IPS-20b (cell line): Measurements from ENCODE around the gene NHERF2.

Experiments
- H3K27ac ChIP-seq: one replicate; pipeline ENCODE4 v1.5.1; 2013; ENCODE audit warnings: low read length
- H3K27me3 ChIP-seq: 2 replicates; pipeline ENCODE4 v1.6.1; 2013; ENCODE audit warnings: mild to moderate bottlenecking, low read length, inconsistent platforms; ENCODE audit not compliant: insufficient read depth
- H3K36me3 ChIP-seq: 2 replicates; pipeline ENCODE4 v1.6.1; 2013; ENCODE audit warnings: low read depth, mild to moderate bottlenecking, inconsistent platforms, low read length, moderate library complexity; ENCODE audit not compliant: insufficient read depth
- H3K4me1 ChIP-seq: 2 replicates; pipeline ENCODE4 v1.6.1; 2013; ENCODE audit warnings: mild to moderate bottlenecking, control low read depth, inconsistent platforms, low read length, moderate library complexity; ENCODE audit not compliant: insufficient read depth
- H3K4me3 ChIP-seq: 2 replicates; pipeline ENCODE4 v1.5.1; 2013; ENCODE audit warnings: mild to moderate bottlenecking, low read length, inconsistent platforms
- H3K9ac ChIP-seq: 2 replicates; pipeline ENCODE4 v1.6.1; 2013; ENCODE audit warnings: low read depth, mild to moderate bottlenecking, inconsistent platforms, low read length, moderate library complexity
- H3K9me3 ChIP-seq: 2 replicates; pipeline ENCODE4 v1.6.1; 2013; ENCODE audit warnings: mild to moderate bottlenecking, low read depth, low read length, inconsistent platforms; ENCODE audit not compliant: insufficient read depth

NHERF2 gene

GRCh38 chr16:1991948-1992703 is 34.6 kb upstream of the NHERF2 start:
- Histone ChIP-seq H3K9me3 (no peaks in the 10 kb centered on the region), H3K27ac (no peak overlapping the region), H3K36me3 (peaks cover 6% of the 10 kb centered on the region), H3K4me1 (peaks cover 17% of the 10 kb centered on the region; the same call in 1 of the 2 replicates), H3K9ac (peak overlapping the region; percentile 59; the same call in 1 of the 2 replicates), H3K4me3 (peak overlapping the region; percentile 80; the same call in 1 of the 2 replicates), H3K27me3 (peaks cover 44% of the 10 kb centered on the region)

GRCh38 chr16:1992704-1993317 is 33.9 kb upstream of the NHERF2 start:
- peak overlapping the region; percentile 59; the same call in 1 of the 2 replicates for H3K9ac ChIP-seq
- peak overlapping the region; percentile 56; the same call in 1 of the 2 replicates for H3K4me3 ChIP-seq
- no peak overlapping the region for H3K27ac ChIP-seq
- peaks cover 17% of the 10 kb centered on the region; the same call in 1 of the 2 replicates for H3K4me1 ChIP-seq
- H3K9me3 ChIP-seq: no peaks in the 10 kb centered on the region
- H3K36me3 ChIP-seq: peaks cover 13% of the 10 kb centered on the region
- H3K27me3 ChIP-seq: peaks cover 43% of the 10 kb centered on the region

- Histone ChIP-seq H3K4me3 (no peak overlapping the region), H3K4me1 (peaks cover 17% of the 10 kb centered on the region; the same call in 1 of the 2 replicates), H3K27ac (no peak overlapping the region)
Measured at GRCh38 chr16:1993731-1994131, 33.0 kb upstream of the NHERF2 start.

GRCh38 chr16:1997494-1998359 is 29.0 kb upstream of the NHERF2 start:
- no peak overlapping the region for H3K9ac ChIP-seq
- H3K4me1 ChIP-seq: no peaks in the 10 kb centered on the region
- H3K36me3 ChIP-seq: peaks cover 57% of the 10 kb centered on the region
- no peaks in the 10 kb centered on the region for H3K9me3 ChIP-seq
- no peak overlapping the region for H3K4me3 ChIP-seq
- no peak overlapping the region for H3K27ac ChIP-seq
- H3K27me3 ChIP-seq: peaks cover 7% of the 10 kb centered on the region

More at GRCh38 chr16:1993731-1994131, 33.0 kb upstream of the NHERF2 start:
- no peak overlapping the region for H3K9ac ChIP-seq
- H3K27me3 ChIP-seq: peaks cover 34% of the 10 kb centered on the region
- H3K9me3 ChIP-seq: no peaks in the 10 kb centered on the region
- peaks cover 18% of the 10 kb centered on the region for H3K36me3 ChIP-seq

- Histone ChIP-seq H3K27me3 (0 out of 2 replicates have a peak, but pooled peaks cover under 1% of the 10 kb centered on the region), H3K27ac (no peak overlapping the region), H3K9me3 (no peaks in the 10 kb centered on the region), H3K4me3 (no peak overlapping the region), H3K4me1 (no peaks in the 10 kb centered on the region), H3K36me3 (peaks cover 64% of the 10 kb centered on the region), H3K9ac (no peak overlapping the region)
Measured at GRCh38 chr16:1998360-1998835, 28.3 kb upstream of the NHERF2 start.

GRCh38 chr16:1998852-1999801 is 27.6 kb upstream of the NHERF2 start:
- no peak overlapping the region for H3K4me3 ChIP-seq
- H3K4me1 ChIP-seq: peaks cover under 1% of the 10 kb centered on the region; the same call in 1 of the 2 replicates
- H3K27me3 ChIP-seq: no peaks in the 10 kb centered on the region
- peaks cover 66% of the 10 kb centered on the region for H3K36me3 ChIP-seq
- H3K9ac ChIP-seq: no peak overlapping the region
- H3K9me3 ChIP-seq: no peaks in the 10 kb centered on the region
- no peak overlapping the region for H3K27ac ChIP-seq

GRCh38 chr16:1999866-2000514 is 26.7 kb upstream of the NHERF2 start:
- no peaks in the 10 kb centered on the region for H3K27me3 ChIP-seq
- H3K36me3 ChIP-seq: peaks cover 66% of the 10 kb centered on the region
- H3K27ac ChIP-seq: no peak overlapping the region
- no peaks in the 10 kb centered on the region for H3K9me3 ChIP-seq
- H3K4me1 ChIP-seq: peaks cover 4% of the 10 kb centered on the region; the same call in 1 of the 2 replicates
- H3K9ac ChIP-seq: no peak overlapping the region
- H3K4me3 ChIP-seq: no peak overlapping the region

GRCh38 chr16:2001035-2001434 is 25.7 kb upstream of the NHERF2 start:
- H3K9ac ChIP-seq: no peak overlapping the region
- peaks cover 4% of the 10 kb centered on the region; the same call in 1 of the 2 replicates for H3K4me1 ChIP-seq
- H3K9me3 ChIP-seq: no peaks in the 10 kb centered on the region
- no peak overlapping the region for H3K4me3 ChIP-seq
- H3K27me3 ChIP-seq: no peaks in the 10 kb centered on the region
- peaks cover 66% of the 10 kb centered on the region for H3K36me3 ChIP-seq
- H3K27ac ChIP-seq: no peak overlapping the region

GRCh38 chr16:2001456-2002355 is 25.0 kb upstream of the NHERF2 start:
- no peak overlapping the region for H3K9ac ChIP-seq
- no peaks in the 10 kb centered on the region for H3K27me3 ChIP-seq
- H3K9me3 ChIP-seq: no peaks in the 10 kb centered on the region
- H3K36me3 ChIP-seq: peaks cover 64% of the 10 kb centered on the region
- no peak overlapping the region for H3K27ac ChIP-seq
- no peak overlapping the region for H3K4me3 ChIP-seq
- H3K4me1 ChIP-seq: peaks cover 4% of the 10 kb centered on the region; the same call in 1 of the 2 replicates
